Neuron (in vitro differentiated cells): ENCODE measurements around the gene SMYD2.

Experiments
- H2AFZ ChIP-seq: one replicate; pipeline ENCODE4 v1.6.1; 2013; ENCODE audit warnings: low read depth, mild to moderate bottlenecking, inconsistent platforms, low read length, moderate library complexity
- H3K27me3 ChIP-seq: one replicate; pipeline ENCODE4 v1.6.1; 2013; ENCODE audit warnings: low read length; ENCODE audit not compliant: insufficient read depth
- H3K36me3 ChIP-seq: one replicate; pipeline ENCODE4 v1.6.1; 2013; ENCODE audit warnings: low read length; ENCODE audit not compliant: insufficient read depth
- H3K4me1 ChIP-seq: one replicate; pipeline ENCODE4 v1.6.1; 2013; ENCODE audit warnings: low read length; ENCODE audit not compliant: insufficient read depth
- H3K4me3 ChIP-seq: 2 replicates; pipeline ENCODE4 v1.5.1; 2013; ENCODE audit warnings: mild to moderate bottlenecking, low read length, moderate library complexity
- H3K9me3 ChIP-seq: one replicate; pipeline ENCODE4 v1.6.1; 2013; ENCODE audit warnings: low read length

SMYD2 gene

GRCh38 chr1:214281021-214281719 is at the start of gene SMYD2:
TSS of gene SMYD2 (plus strand) at chr1:214281159. CDS start at chr1:214281255, 96 bp downstream.
- Histone ChIP-seq H3K9me3 (no peaks in the 10 kb centered on the region), H3K36me3 (no peaks in the 10 kb centered on the region), H3K4me3 (peak within 1 kb of the TSS; percentile 61), H3K4me1 (peaks cover 15% of the 10 kb centered on the region), H3K27me3 (no peaks in the 10 kb centered on the region), H2AFZ (peak within 1 kb of the TSS; percentile 93)

- Histone ChIP-seq H3K27me3 (no peaks in the 10 kb centered on the region), H2AFZ (no peak overlapping the region), H3K4me3 (no peak overlapping the region), H3K9me3 (no peaks in the 10 kb centered on the region), H3K36me3 (no peaks in the 10 kb centered on the region), H3K4me1 (no peaks in the 10 kb centered on the region)
These were observed 46.9 kb upstream of the SMYD2 start for GRCh38 chr1:214233856-214234634.

GRCh38 chr1:214234635-214235025 is 46.3 kb upstream of the SMYD2 start:
- Histone ChIP-seq H3K4me1 (no peaks in the 10 kb centered on the region), H3K36me3 (no peaks in the 10 kb centered on the region), H3K4me3 (no peak overlapping the region), H3K9me3 (no peaks in the 10 kb centered on the region), H2AFZ (no peak overlapping the region), H3K27me3 (no peaks in the 10 kb centered on the region)

- Histone ChIP-seq H3K4me1 (no peaks in the 10 kb centered on the region), H3K4me3 (no peak overlapping the region), H3K36me3 (no peaks in the 10 kb centered on the region), H3K9me3 (no peaks in the 10 kb centered on the region), H2AFZ (no peak overlapping the region), H3K27me3 (no peaks in the 10 kb centered on the region)
These were observed 44.5 kb upstream of the SMYD2 start for GRCh38 chr1:214236477-214236876.

GRCh38 chr1:214241060-214241459 is 39.9 kb upstream of the SMYD2 start:
- no peaks in the 10 kb centered on the region for H3K27me3 ChIP-seq
- peaks cover 2% of the 10 kb centered on the region for H3K9me3 ChIP-seq
- H2AFZ ChIP-seq: no peak overlapping the region

GRCh38 chr1:214244252-214244651 is 36.7 kb upstream of the SMYD2 start:
- Histone ChIP-seq H3K27me3 (no peaks in the 10 kb centered on the region), H3K9me3 (peaks cover 2% of the 10 kb centered on the region), H3K4me3 (no peak overlapping the region), H3K36me3 (no peaks in the 10 kb centered on the region), H3K4me1 (peaks cover 19% of the 10 kb centered on the region), H2AFZ (no peak overlapping the region)

More at GRCh38 chr1:214241060-214241459, 39.9 kb upstream of the SMYD2 start:
- H3K4me3 ChIP-seq: no peak overlapping the region
- H3K36me3 ChIP-seq: no peaks in the 10 kb centered on the region
- H3K4me1 ChIP-seq: peaks cover 5% of the 10 kb centered on the region

GRCh38 chr1:214244841-214245240 is 36.1 kb upstream of the SMYD2 start:
- Histone ChIP-seq H3K4me3 (no peak overlapping the region), H3K36me3 (no peaks in the 10 kb centered on the region), H3K9me3 (peaks cover 2% of the 10 kb centered on the region), H2AFZ (no peak overlapping the region), H3K4me1 (peaks cover 19% of the 10 kb centered on the region), H3K27me3 (no peaks in the 10 kb centered on the region)

GRCh38 chr1:214247501-214248041 is 33.4 kb upstream of the SMYD2 start:
- Histone ChIP-seq H2AFZ (no peak overlapping the region), H3K4me3 (no peak overlapping the region), H3K27me3 (no peaks in the 10 kb centered on the region), H3K36me3 (no peaks in the 10 kb centered on the region), H3K9me3 (peaks cover under 1% of the 10 kb centered on the region), H3K4me1 (peaks cover 19% of the 10 kb centered on the region)

- peaks cover 19% of the 10 kb centered on the region for H3K4me1 ChIP-seq
- no peaks in the 10 kb centered on the region for H3K9me3 ChIP-seq
- no peak overlapping the region for H3K4me3 ChIP-seq
- H3K27me3 ChIP-seq: no peaks in the 10 kb centered on the region
- no peaks in the 10 kb centered on the region for H3K36me3 ChIP-seq
- peak overlapping the region; percentile 3 for H2AFZ ChIP-seq
These were observed 32.5 kb upstream of the SMYD2 start for GRCh38 chr1:214248311-214249085.

GRCh38 chr1:214249651-214250050 is 31.3 kb upstream of the SMYD2 start:
- H2AFZ ChIP-seq: no peak overlapping the region
- H3K9me3 ChIP-seq: no peaks in the 10 kb centered on the region
- H3K27me3 ChIP-seq: no peaks in the 10 kb centered on the region
- no peaks in the 10 kb centered on the region for H3K36me3 ChIP-seq
- H3K4me1 ChIP-seq: peaks cover 19% of the 10 kb centered on the region
- H3K4me3 ChIP-seq: no peak overlapping the region

- Histone ChIP-seq H3K4me3 (no peak overlapping the region), H3K9me3 (no peaks in the 10 kb centered on the region), H3K27me3 (no peaks in the 10 kb centered on the region), H3K36me3 (no peaks in the 10 kb centered on the region), H3K4me1 (peaks cover 14% of the 10 kb centered on the region), H2AFZ (no peak overlapping the region)
These were observed 29.6 kb upstream of the SMYD2 start for GRCh38 chr1:214251354-214251753.

- no peaks in the 10 kb centered on the region for H3K9me3 ChIP-seq
These were observed 25.4 kb upstream of the SMYD2 start for GRCh38 chr1:214255509-214255908.

More at GRCh38 chr1:214255509-214255908, 25.4 kb upstream of the SMYD2 start:
- Histone ChIP-seq H3K4me1 (no peaks in the 10 kb centered on the region), H2AFZ (no peak overlapping the region), H3K4me3 (no peak overlapping the region), H3K36me3 (no peaks in the 10 kb centered on the region), H3K27me3 (no peaks in the 10 kb centered on the region)
